C4-2B (cell line): ENCODE results near the gene OTC.

ENCODE experiments used
- H3K27ac ChIP-seq: fragments of 450-650 bp; 2 replicates; pipeline ENCODE4 v1.5.1; 2017
- ZFX ChIP-seq: fragments of 450-650 bp; IDR thresholded peaks from 2 replicates; pipeline ENCODE4 v1.6.1; 2017
- TF ChIP-seq, protein P1 (sequence below): fragments of 450-650 bp; conservative IDR thresholded peaks from 2 replicates; pipeline ENCODE4 v1.5.1; 2017; ENCODE audit warnings: mild to moderate bottlenecking

Gene OTC

DNA sequence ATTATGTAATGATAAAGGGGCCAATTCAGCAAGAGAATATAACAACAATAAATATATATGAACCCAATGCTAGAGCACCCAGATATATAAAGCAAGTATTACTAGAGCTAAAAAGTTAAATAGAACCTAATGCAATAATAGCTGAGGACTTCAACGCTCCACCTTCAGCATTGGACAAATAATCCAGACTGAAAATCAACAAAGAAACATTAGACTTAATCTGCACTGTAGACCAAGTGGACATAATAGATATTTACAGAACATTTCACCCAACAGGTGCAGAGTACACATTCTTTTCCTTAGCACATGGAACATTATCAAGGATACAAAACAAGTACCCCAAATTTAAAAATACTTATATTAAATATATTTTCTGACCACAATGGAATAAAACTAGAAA lies 24.3 kb downstream of the OTC start:
- no peak for TF ChIP-seq ZFX
- TF ChIP-seq, protein P1, sequence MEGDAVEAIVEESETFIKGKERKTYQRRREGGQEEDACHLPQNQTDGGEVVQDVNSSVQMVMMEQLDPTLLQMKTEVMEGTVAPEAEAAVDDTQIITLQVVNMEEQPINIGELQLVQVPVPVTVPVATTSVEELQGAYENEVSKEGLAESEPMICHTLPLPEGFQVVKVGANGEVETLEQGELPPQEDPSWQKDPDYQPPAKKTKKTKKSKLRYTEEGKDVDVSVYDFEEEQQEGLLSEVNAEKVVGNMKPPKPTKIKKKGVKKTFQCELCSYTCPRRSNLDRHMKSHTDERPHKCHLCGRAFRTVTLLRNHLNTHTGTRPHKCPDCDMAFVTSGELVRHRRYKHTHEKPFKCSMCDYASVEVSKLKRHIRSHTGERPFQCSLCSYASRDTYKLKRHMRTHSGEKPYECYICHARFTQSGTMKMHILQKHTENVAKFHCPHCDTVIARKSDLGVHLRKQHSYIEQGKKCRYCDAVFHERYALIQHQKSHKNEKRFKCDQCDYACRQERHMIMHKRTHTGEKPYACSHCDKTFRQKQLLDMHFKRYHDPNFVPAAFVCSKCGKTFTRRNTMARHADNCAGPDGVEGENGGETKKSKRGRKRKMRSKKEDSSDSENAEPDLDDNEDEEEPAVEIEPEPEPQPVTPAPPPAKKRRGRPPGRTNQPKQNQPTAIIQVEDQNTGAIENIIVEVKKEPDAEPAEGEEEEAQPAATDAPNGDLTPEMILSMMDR = no peak
- no peak overlapping the region for H3K27ac ChIP-seq

DNA sequence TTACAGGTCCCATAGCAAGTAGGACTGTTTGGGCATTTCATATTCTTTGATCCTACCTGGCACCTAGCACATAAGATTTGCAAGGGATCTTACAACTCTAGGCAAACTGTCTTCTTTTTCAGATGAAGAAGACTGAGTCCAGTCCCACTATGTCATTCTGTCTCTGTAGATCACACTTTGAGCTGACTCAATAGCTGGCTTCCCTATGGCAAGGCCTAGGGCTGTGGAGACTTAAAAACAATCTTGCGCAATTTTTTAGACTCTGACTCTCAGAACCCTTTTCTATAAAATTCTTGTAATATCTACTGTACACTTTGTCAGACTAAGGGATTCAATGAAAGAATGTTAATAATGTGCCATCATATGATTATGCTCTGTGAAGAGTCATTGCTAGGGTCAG lies 26.7 kb downstream of the OTC start:
- TF ChIP-seq, protein P1 = no peak
- no peak for TF ChIP-seq ZFX
- H3K27ac ChIP-seq = no peak overlapping the region

DNA sequence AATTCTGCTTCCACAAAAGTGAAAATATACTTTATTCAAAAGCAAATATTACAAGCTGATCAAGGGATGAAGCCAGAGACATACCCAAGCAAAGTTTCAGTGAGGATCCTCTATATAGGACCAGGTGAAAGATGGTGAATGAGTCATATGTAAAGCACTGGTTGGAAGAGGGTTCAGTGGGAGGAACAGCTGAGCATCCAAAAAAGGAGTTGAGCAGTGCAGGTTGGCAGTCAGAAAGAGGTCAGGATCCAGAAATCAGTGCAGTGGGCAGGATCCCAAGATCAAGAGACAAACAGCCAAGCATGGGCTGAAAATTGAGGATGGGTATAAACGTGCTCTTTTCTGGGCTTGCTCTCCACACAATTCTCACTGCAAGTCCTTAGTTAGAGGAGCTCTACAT lies 30.3 kb downstream of the OTC start:
- H3K27ac ChIP-seq = no peak overlapping the region
- TF ChIP-seq, protein P1 = no peak
- no peak for TF ChIP-seq ZFX

DNA sequence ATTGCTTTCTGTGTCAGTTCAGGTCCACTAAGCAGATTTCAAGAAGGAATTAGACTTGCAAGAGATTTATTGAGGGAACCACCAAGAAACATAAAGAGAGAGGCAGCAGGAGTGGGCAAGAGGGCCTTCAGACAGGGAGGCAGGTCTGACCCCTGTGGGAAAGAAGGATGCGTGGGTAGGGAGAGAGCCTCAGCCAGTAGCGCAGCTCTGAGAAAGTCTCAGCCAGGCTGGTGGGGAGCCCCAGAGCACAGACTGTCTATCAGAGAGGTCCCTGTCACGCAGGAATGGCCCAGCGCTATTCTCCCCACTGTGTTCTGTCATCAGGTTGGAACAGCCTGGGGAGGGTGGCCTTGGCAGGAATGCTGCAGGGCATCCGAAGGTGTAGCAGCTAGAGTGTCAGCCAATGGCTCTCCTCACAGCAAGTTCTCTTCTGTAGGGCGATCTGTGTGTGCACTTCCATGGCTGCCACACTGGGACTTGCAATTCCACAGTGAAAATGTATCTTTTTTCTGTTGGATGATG lies 48.0 kb downstream of the OTC start:
- no peak overlapping the region for H3K27ac ChIP-seq
- TF ChIP-seq, protein P1 = no peak
- TF ChIP-seq ZFX = no peak

DNA sequence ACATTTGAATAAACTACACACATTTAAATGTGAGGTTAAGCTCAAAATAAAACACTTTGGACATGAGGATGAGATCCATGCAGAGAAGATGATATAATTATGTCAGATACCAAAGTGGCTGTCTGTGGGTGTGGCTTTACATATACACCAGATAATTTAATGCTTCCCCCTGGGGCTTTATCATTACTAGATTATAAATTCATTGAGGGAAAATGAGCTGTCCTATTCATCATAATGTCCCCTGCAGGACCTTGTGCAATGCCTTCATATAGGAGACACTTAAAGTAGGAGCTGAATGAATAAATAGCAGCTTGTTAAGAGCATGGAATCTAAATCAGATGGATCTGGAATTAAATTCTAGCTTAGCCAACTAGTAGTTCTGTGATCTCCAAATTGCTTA lies 49.7 kb downstream of the OTC start:
- no peak overlapping the region for H3K27ac ChIP-seq
- TF ChIP-seq ZFX = no peak
- TF ChIP-seq, protein P1 = no peak

DNA sequence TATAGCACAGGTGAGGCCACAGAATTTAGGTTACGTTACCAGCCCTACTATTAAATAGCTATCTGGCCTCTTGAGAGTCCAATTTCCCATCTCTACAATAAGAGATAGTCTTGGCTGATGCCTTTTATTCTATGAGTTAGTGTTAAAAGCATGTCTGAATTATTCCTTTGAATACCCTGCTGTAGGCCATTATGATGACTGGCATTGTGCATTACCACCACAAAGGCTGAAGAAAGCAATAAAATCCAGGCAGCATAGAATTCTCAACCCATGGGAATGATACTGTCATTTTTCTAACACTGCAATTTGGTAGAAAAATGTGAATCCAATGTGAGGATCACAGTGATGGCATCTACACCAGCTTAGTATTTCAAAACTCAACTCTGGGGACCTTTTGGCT lies 51.4 kb downstream of the OTC start:
- no peak for TF ChIP-seq ZFX
- TF ChIP-seq, protein P1 = no peak

DNA sequence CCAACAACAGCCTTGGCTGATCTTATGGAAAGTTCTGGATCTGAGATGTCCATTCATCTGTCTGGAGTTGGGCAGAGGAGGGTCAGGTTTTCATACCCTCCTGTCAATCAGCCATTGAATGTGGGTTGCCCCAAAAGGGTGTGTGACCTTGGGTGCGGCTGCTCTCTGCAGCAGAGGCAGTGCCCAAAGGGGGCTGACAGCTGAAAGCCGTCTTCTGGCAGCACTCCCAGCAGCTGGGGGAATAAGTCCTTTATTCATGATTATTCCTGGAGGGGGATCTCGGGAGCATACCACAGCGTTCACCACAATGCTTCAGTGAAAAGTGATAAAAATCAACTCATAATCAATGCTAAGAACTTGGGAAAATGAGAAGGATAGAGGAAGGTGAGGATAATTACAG lies 54.7 kb downstream of the OTC start:
- H3K27ac ChIP-seq = no peak overlapping the region
- TF ChIP-seq ZFX = no peak
- TF ChIP-seq, protein P1 = no peak

More for the DNA sequence above, 51.4 kb downstream of the OTC start:
- H3K27ac ChIP-seq = no peak overlapping the region
